ENCODE data around the gene SEC61G. TPM values are rescaled to one million over a fixed set of nuclear protein-coding genes. Genes with fewer than 3 reads are reported as not detected.

SEC61G gene
- total RNA-seq, 1 experiment from 2014 or later = 176 TPM

DNA sequence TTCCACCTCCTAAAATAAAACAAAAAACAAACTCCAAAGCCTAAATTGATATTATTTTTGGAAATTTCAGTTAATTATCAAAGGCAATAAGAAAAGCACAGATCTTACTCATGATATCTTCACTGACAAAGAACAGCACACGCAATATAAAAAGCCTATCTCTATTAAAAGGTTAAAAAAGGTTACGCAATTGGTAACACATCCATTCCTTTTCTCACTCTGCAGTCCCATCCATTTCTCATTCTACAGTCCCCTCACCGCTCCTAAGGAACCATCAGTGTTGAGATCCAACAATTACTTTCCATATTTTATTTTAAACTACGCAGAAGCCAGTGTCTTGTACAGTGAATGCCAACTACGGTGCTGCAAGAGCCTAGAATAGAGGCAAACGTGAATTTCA, 1.3 kb downstream of the SEC61G start:
- Histone ChIP-seq H4K8ac (replicated peaks; ENCODE audit: insufficient read length, low read depth, low read length) (no peak overlapping the region), H3K9ac (ENCODE audit: extremely low read depth, insufficient read length, low read length) (peak overlapping the region; percentile 51), H2AFZ (ENCODE audit: low read length) (no peak overlapping the region), H2BK20ac (ENCODE audit: low read depth, low read length, poor library complexity, severe bottlenecking) (no peak overlapping the region), H2BK5ac (ENCODE audit: insufficient read length, low read length) (no peak overlapping the region), H3T11ph (ENCODE audit: low read length) (no peak overlapping the region), H3K9me3 (ENCODE audit: control insufficient read depth, low read depth, low read length) (no peaks in the 10 kb centered on the region), H3K27me3 (ENCODE audit: insufficient read depth, low read length) (no peaks in the 10 kb centered on the region), H2BK15ac (ENCODE audit: low read depth, low read length) (no peak overlapping the region), H3K23me2 (ENCODE audit: insufficient read length, low read depth, low read length, poor library complexity, severe bottlenecking) (peaks cover 4% of the 10 kb centered on the region), H3K4me1 (ENCODE audit: insufficient read depth, low read length) (peaks cover 4% of the 10 kb centered on the region; the same call in 1 of the 2 replicates), H3K79me2 (ENCODE audit: insufficient read depth, low read length) (peaks cover 22% of the 10 kb centered on the region; the same call in 1 of the 2 replicates), H2BK120ac (ENCODE audit: low read depth, low read length, poor library complexity, severe bottlenecking) (no peak overlapping the region), H3K4ac (ENCODE audit: low read depth, low read length) (no peak overlapping the region), H3K27ac (ENCODE audit: insufficient read length, low read depth, low read length) (no peak overlapping the region), H3K79me1 (ENCODE audit: insufficient read depth, low read depth, low read length, poor library complexity, severe bottlenecking) (peaks cover 6% of the 10 kb centered on the region), H2AK5ac (ENCODE audit: insufficient read length, low read length) (no peak overlapping the region), H3K4me2 (ENCODE audit: insufficient read depth, insufficient read length, low read length) (peak overlapping the region; percentile 95), H3K18ac (ENCODE audit: insufficient read length, low read depth, low read length) (no peak overlapping the region), H4K20me1 (ENCODE audit: control insufficient read depth, insufficient read depth, insufficient read length) (no peaks in the 10 kb centered on the region), H4K5ac (ENCODE audit: insufficient read length, low read depth, low read length) (no peak overlapping the region), H3K23ac (ENCODE audit: insufficient read length, low read depth, low read length) (no peak overlapping the region), H4K91ac (ENCODE audit: insufficient read length, low read depth, low read length) (no peak overlapping the region), H2BK12ac (ENCODE audit: insufficient read length, low read depth, low read length) (no peak overlapping the region), H3K14ac (ENCODE audit: insufficient read depth, low read length) (no peak overlapping the region), H3K56ac (ENCODE audit: insufficient read length, low read depth, low read length) (no peak overlapping the region)
- no peaks in the 10 kb centered on the region for H3K9me3 Mint-ChIP-seq
- H3K4me3 Mint-ChIP-seq = peak overlapping the region; percentile 92 to 100
- no peaks in the 10 kb centered on the region for H3K27me3 Mint-ChIP-seq (ENCODE audit: low read depth)
- TF ChIP-seq CTCF (conservative IDR thresholded peaks at IDR 0.05) = no peak
- H3K27ac Mint-ChIP-seq = no peak overlapping the region; a peak in 1 of 7 replicates
- H3K4me1 Mint-ChIP-seq = peaks cover 9 to 12% of the 10 kb centered on the region in 2 experiments
- peaks cover 9 to 29% (median 27%) of the 10 kb centered on the region in 3 experiments for H3K36me3 Mint-ChIP-seq (ENCODE audit: insufficient read depth in 1 of 3, low read depth in 3 of 3)
- no peak for DNase-seq
- WGBS (ENCODE audit: extremely low coverage, insufficient read length, low lambda C conversion rate) = no CpG with 5 or more reads among the region's 6 CpGs
